Measurements from ENCODE around the gene JDP2. TPM values are rescaled to one million over a fixed set of nuclear protein-coding genes. Genes with fewer than 3 reads are reported as not detected.

JDP2 gene
- total and polyA plus RNA-seq, 2 donors (not counting 1 experiment from before 2014, with no cell fraction given): 7.9 to 17.9 TPM

- TF ChIP-seq EZH2 (IDR thresholded peaks at IDR 0.05; ENCODE audit: borderline replicate concordance, insufficient read depth, low read depth, low read length, poor library complexity, severe bottlenecking): no peak
- no peak for TF ChIP-seq CTCF (IDR thresholded peaks at IDR 0.05)
- no peaks in the 10 kb centered on the region for H3K4me1 ChIP-seq (ENCODE audit: control insufficient read depth in 2 of 2, insufficient read depth in 2 of 2, low read length in 2 of 2)
- peaks cover 0 to 11% (median 8%) of the 10 kb centered on the region in 3 donors for H3K9me3 ChIP-seq (ENCODE audit: control extremely low read depth in 1 of 3, control insufficient read depth in 2 of 3, insufficient read depth in 1 of 3, low read length in 2 of 3)
- H3K27me3 Mint-ChIP-seq: no peaks in the 10 kb centered on the region
- no CpG with 5 or more reads among the region's 1 CpG for WGBS (ENCODE audit: insufficient coverage)
- no peak overlapping the region for H3K4me3 Mint-ChIP-seq
- DNase-seq: no peak
- H3K27ac ChIP-seq (ENCODE audit: low read length in 2 of 2): no peak overlapping the region
- no peaks in the 10 kb centered on the region for H3K4me1 Mint-ChIP-seq
- H3K9ac ChIP-seq (ENCODE audit: low read length): no peak overlapping the region
- no peaks in the 10 kb centered on the region for H3K36me3 ChIP-seq (replicated peaks in 1 of 2; ENCODE audit: control extremely low read depth in 1 of 2, control insufficient read depth in 1 of 2, extremely low read depth in 1 of 2, insufficient read depth in 2 of 2, low read length in 1 of 2)
- H3K4me2 ChIP-seq (replicated peaks; ENCODE audit: low read depth, low read length, poor library complexity, severe bottlenecking): no peak overlapping the region
- H3K4me3 ChIP-seq (ENCODE audit: control extremely low read depth in 1 of 5, extremely low read depth in 1 of 5, insufficient read depth in 1 of 5, low read depth in 2 of 5, low read length in 4 of 5): no peak overlapping the region
- H4K20me1 ChIP-seq (ENCODE audit: control insufficient read depth, insufficient read depth, low read length, poor library complexity, severe bottlenecking): no peaks in the 10 kb centered on the region
- no peaks in the 10 kb centered on the region for H3K79me2 ChIP-seq (ENCODE audit: control insufficient read depth, insufficient read depth, low read length)
- no peak for ATAC-seq (ENCODE audit: low read depth)
- H3K9me3 Mint-ChIP-seq (ENCODE audit: insufficient read depth): peaks cover 5% of the 10 kb centered on the region
- CTCF ChIA-PET: interaction anchor here (1.5 to 3.7 kb wide), 3 partner anchors 9 to 54 kb away, joined by 7 to 14 read pairs (median 8); no protein-coding TSS in a partner anchor
- POLR2A ChIA-PET: interaction anchor here (1.2 kb wide), 1 partner anchor 10 kb away, joined by 3 read pairs; no protein-coding TSS in a partner anchor
- H3K27ac Mint-ChIP-seq: no peak overlapping the region
- H3K27me3 ChIP-seq (replicated peaks in 1 of 4; ENCODE audit: control extremely low read depth in 1 of 4, control insufficient read depth in 3 of 4, insufficient read depth in 4 of 4, low read length in 3 of 4): no peaks in the 10 kb centered on the region
- intact Hi-C loops (cut with micrococcal nuclease): no loop called here
- no peak overlapping the region for H2AFZ ChIP-seq (ENCODE audit: insufficient read depth, low read depth, low read length, poor library complexity, severe bottlenecking)
Measured at GRCh38 chr14:75506930-75507329, 79.1 kb downstream of the JDP2 start.

GRCh38 chr14:75510547-75510946 is 82.7 kb downstream of the JDP2 start:
- no peak overlapping the region for H3K4me3 ChIP-seq (ENCODE audit: control extremely low read depth in 1 of 5, extremely low read depth in 1 of 5, insufficient read depth in 1 of 5, low read depth in 2 of 5, low read length in 4 of 5)
- ChIA-PET POLR2A (no interaction called here), CTCF (no interaction called here)
- DNase-seq (no peak), ATAC-seq (ENCODE audit: low read depth) (no peak)
- H3K27me3 ChIP-seq (replicated peaks in 1 of 4; ENCODE audit: control extremely low read depth in 1 of 4, control insufficient read depth in 3 of 4, insufficient read depth in 4 of 4, low read length in 3 of 4): no peaks in the 10 kb centered on the region
- no peak overlapping the region for H2AFZ ChIP-seq (ENCODE audit: insufficient read depth, low read depth, low read length, poor library complexity, severe bottlenecking)
- no peak overlapping the region for H3K27ac ChIP-seq (ENCODE audit: low read length in 2 of 2)
- no peaks in the 10 kb centered on the region for H4K20me1 ChIP-seq (ENCODE audit: control insufficient read depth, insufficient read depth, low read length, poor library complexity, severe bottlenecking)
- H3K9ac ChIP-seq (ENCODE audit: low read length): no peak overlapping the region
- H3K27me3 Mint-ChIP-seq: no peaks in the 10 kb centered on the region
- H3K9me3 Mint-ChIP-seq (ENCODE audit: insufficient read depth): peaks cover 5% of the 10 kb centered on the region
- intact Hi-C loops (cut with micrococcal nuclease): loop anchor here (10.0 kb wide), 1 partner anchor 86 kb away; the partner anchor contains the start of gene JDP2
- no peak overlapping the region for H3K27ac Mint-ChIP-seq
- no peak overlapping the region for H3K4me2 ChIP-seq (replicated peaks; ENCODE audit: low read depth, low read length, poor library complexity, severe bottlenecking)
- H3K4me1 Mint-ChIP-seq: peaks cover 19% of the 10 kb centered on the region
- H3K9me3 ChIP-seq (ENCODE audit: control extremely low read depth in 1 of 3, control insufficient read depth in 2 of 3, insufficient read depth in 1 of 3, low read length in 2 of 3): peaks cover 0 to 11% (median 8%) of the 10 kb centered on the region in 3 donors
- peaks cover 12 to 18% of the 10 kb centered on the region in 2 donors for H3K4me1 ChIP-seq (ENCODE audit: control insufficient read depth in 2 of 2, insufficient read depth in 2 of 2, low read length in 2 of 2)
- no CpG with 5 or more reads among the region's 1 CpG for WGBS (ENCODE audit: insufficient coverage)
- no peak for TF ChIP-seq EZH2 (IDR thresholded peaks at IDR 0.05; ENCODE audit: borderline replicate concordance, insufficient read depth, low read depth, low read length, poor library complexity, severe bottlenecking)
- no peak for TF ChIP-seq CTCF (IDR thresholded peaks at IDR 0.05)
- H3K4me3 Mint-ChIP-seq: no peak overlapping the region
- H3K79me2 ChIP-seq (ENCODE audit: control insufficient read depth, insufficient read depth, low read length): no peaks in the 10 kb centered on the region
- no peaks in the 10 kb centered on the region for H3K36me3 ChIP-seq (replicated peaks in 1 of 2; ENCODE audit: control extremely low read depth in 1 of 2, control insufficient read depth in 1 of 2, extremely low read depth in 1 of 2, insufficient read depth in 2 of 2, low read length in 1 of 2)

Data from B cell (primary cell).